Measurements from ENCODE around the gene TAX1BP3.
"Not testable (repeated sequence)": the region's sequence is repeated elsewhere in the genome, so short reads cannot be mapped to it uniquely, and the experiment has no call there.

TAX1BP3 gene

GRCh38 chr17:3668279-3669084 lies at the start of gene TAX1BP3, which contains the start of gene EMC6:
Gene TAX1BP3 (minus strand): TSS chr17:3668578. CDS start chr17:3668526, 52 bp downstream.
Gene EMC6 (plus strand): TSS chr17:3668812. CDS start chr17:3669147, 335 bp downstream.
- peak; percentile 86 for DNase-seq (ENCODE audit: low read depth)
- no peak for TF ChIP-seq CTCF (IDR thresholded peaks at IDR 0.05; ENCODE audit: control insufficient read depth, extremely low read depth, insufficient read depth)
- H3K4me3 ChIP-seq (ENCODE audit: low read depth, low read length) = peak within 1 kb of the TSS; percentile 95

- no peak for DNase-seq (ENCODE audit: low read depth)
- H3K4me3 ChIP-seq (ENCODE audit: low read depth, low read length) = no peak overlapping the region
These were observed 46.9 kb upstream of the TAX1BP3 start for GRCh38 chr17:3715296-3715695.

GRCh38 chr17:3712811-3713463 lies 44.6 kb upstream of the TAX1BP3 start:
- no peak for DNase-seq (ENCODE audit: low read depth)
- TF ChIP-seq CTCF (IDR thresholded peaks at IDR 0.05; ENCODE audit: control insufficient read depth, extremely low read depth, insufficient read depth) = no peak
- no peak overlapping the region for H3K4me3 ChIP-seq (ENCODE audit: low read depth, low read length)

More at GRCh38 chr17:3715296-3715695, 46.9 kb upstream of the TAX1BP3 start:
- no peak for TF ChIP-seq CTCF (IDR thresholded peaks at IDR 0.05; ENCODE audit: control insufficient read depth, extremely low read depth, insufficient read depth)

GRCh38 chr17:3710951-3711383 lies 42.6 kb upstream of the TAX1BP3 start:
- DNase-seq (ENCODE audit: low read depth) = no peak
- H3K4me3 ChIP-seq (ENCODE audit: low read depth, low read length) = no peak overlapping the region
- TF ChIP-seq CTCF (IDR thresholded peaks at IDR 0.05; ENCODE audit: control insufficient read depth, extremely low read depth, insufficient read depth) = no peak

- no peak overlapping the region for H3K4me3 ChIP-seq (ENCODE audit: low read depth, low read length)
- DNase-seq (ENCODE audit: low read depth) = no peak
- TF ChIP-seq CTCF (IDR thresholded peaks at IDR 0.05; ENCODE audit: control insufficient read depth, extremely low read depth, insufficient read depth) = no peak
These were observed 40.0 kb upstream of the TAX1BP3 start for GRCh38 chr17:3708366-3708765.

GRCh38 chr17:3705718-3705984 lies 37.3 kb upstream of the TAX1BP3 start:
- not testable (repeated sequence) for DNase-seq (ENCODE audit: low read depth); H3K4me3 ChIP-seq (ENCODE audit: low read depth, low read length)

- no peak for DNase-seq (ENCODE audit: low read depth)
- no peak for TF ChIP-seq CTCF (IDR thresholded peaks at IDR 0.05; ENCODE audit: control insufficient read depth, extremely low read depth, insufficient read depth)
- H3K4me3 ChIP-seq (ENCODE audit: low read depth, low read length) = no peak overlapping the region
These were observed 36.7 kb upstream of the TAX1BP3 start for GRCh38 chr17:3704931-3705717.

- DNase-seq (ENCODE audit: low read depth); H3K4me3 ChIP-seq (ENCODE audit: low read depth, low read length): not testable (repeated sequence)
These were observed 33.7 kb upstream of the TAX1BP3 start for GRCh38 chr17:3702041-3702539.

Data from LNCaP clone FGC (cell line).